HEK293 (cell line): ENCODE results near the gene SPINK6.

Source experiments
- ATF2 ChIP-seq: fragments of 450-650 bp; formaldehyde crosslinking; IDR thresholded peaks from 2 replicates; pipeline ENCODE4 v1.5.1; 2016; ENCODE audit warnings: missing biosample characterization, missing genetic modification characterization, low read depth
- CTCF ChIP-seq: fragments of 450-650 bp; formaldehyde crosslinking; IDR thresholded peaks from 2 replicates; pipeline ENCODE4 v1.5.1; 2016; ENCODE audit warnings: missing biosample characterization, missing genetic modification characterization
- MEIS1 ChIP-seq: sonication (generic); formaldehyde crosslinking; IDR thresholded peaks from 2 replicates; pipeline ENCODE4 v1.8.1; 2022; ENCODE audit warnings: missing genetic modification reagents, mild to moderate bottlenecking, borderline replicate concordance
- PATZ1 ChIP-seq: fragments of 450-650 bp; formaldehyde crosslinking; IDR thresholded peaks from 2 replicates; pipeline ENCODE4 v1.5.1; 2016; ENCODE audit warnings: missing biosample characterization, missing genetic modification characterization
- SCRT1 ChIP-seq: fragments of 450-650 bp; formaldehyde crosslinking; IDR thresholded peaks from 2 replicates; pipeline ENCODE4 v1.5.1; 2016; ENCODE audit warnings: missing biosample characterization, missing genetic modification characterization, borderline replicate concordance
- YY1 ChIP-seq: fragments of 450-650 bp; formaldehyde crosslinking; IDR thresholded peaks from 2 replicates; pipeline ENCODE4 v1.5.1; 2018; ENCODE audit warnings: missing biosample characterization, missing genetic modification characterization
- ZBTB1 ChIP-seq: fragments of 450-650 bp; formaldehyde crosslinking; IDR thresholded peaks from 2 replicates; pipeline ENCODE4 v1.5.1; 2016; ENCODE audit warnings: missing biosample characterization, missing genetic modification characterization
- ZNF221 ChIP-seq: fragments of 450-650 bp; formaldehyde crosslinking; IDR thresholded peaks from 2 replicates; pipeline ENCODE4 v1.5.1; 2017; ENCODE audit warnings: missing biosample characterization, missing genetic modification characterization, borderline replicate concordance
- ZNF292 ChIP-seq: fragments of 450-650 bp; formaldehyde crosslinking; IDR thresholded peaks from 2 replicates; pipeline ENCODE4 v1.5.1; 2016; ENCODE audit warnings: low read depth, missing biosample characterization, missing genetic modification characterization, borderline replicate concordance
- ZNF366 ChIP-seq: fragments of 450-650 bp; formaldehyde crosslinking; conservative IDR thresholded peaks from 2 replicates; pipeline ENCODE4 v1.5.1; 2016; ENCODE audit warnings: missing biosample characterization, missing genetic modification characterization
- ZNF785 ChIP-seq: fragments of 450-650 bp; formaldehyde crosslinking; IDR thresholded peaks from 2 replicates; pipeline ENCODE4 v1.5.1; 2016; ENCODE audit warnings: missing biosample characterization, missing genetic modification characterization

GRCh38 chr5:148208226-148208625 is 5.4 kb downstream of the SPINK6 start:
- no peak for TF ChIP-seq CTCF (tag by site-specific recombination)
- TF ChIP-seq MEIS1 = no peak
- TF ChIP-seq PATZ1 (tag by site-specific recombination) = no peak
- no peak for TF ChIP-seq ZNF292 (tag by site-specific recombination)
- TF ChIP-seq SCRT1 (tag by site-specific recombination) = no peak
- TF ChIP-seq ZNF785 (tag by site-specific recombination) = no peak
- TF ChIP-seq ZNF366 = no peak
- TF ChIP-seq ZNF221 (tag by site-specific recombination) = no peak
- TF ChIP-seq ATF2 (tag by site-specific recombination) = no peak
- TF ChIP-seq YY1 (tag by site-specific recombination) = no peak
- no peak for TF ChIP-seq ZBTB1
